DOHH2 (cell line): Measurements from ENCODE around the gene HSD17B3.

Experiments used
- H3F3A ChIP-seq: fragments of 200-600 bp; sonication (generic), shearing (Covaris generic); 2 replicates; pipeline ENCODE4 v1.6.0; 2016; ENCODE audit warnings: antibody characterized with exemption, mild to moderate bottlenecking; ENCODE audit not compliant: control insufficient read depth, insufficient read depth
- H3K27ac ChIP-seq: fragments of 200-600 bp; sonication (generic); 2 replicates; pipeline ENCODE4 v1.5.1; 2014; ENCODE audit warnings: low read depth, mild to moderate bottlenecking, low read length, moderate library complexity
- H3K27me3 ChIP-seq: fragments of 200-600 bp; sonication (generic); 2 replicates; pipeline ENCODE4 v1.6.1; 2014; ENCODE audit warnings: mild to moderate bottlenecking, low read length, mixed read lengths; ENCODE audit not compliant: control insufficient read depth
- H3K36me3 ChIP-seq: fragments of 200-600 bp; sonication (generic); 2 replicates; pipeline ENCODE4 v1.6.1; 2014; ENCODE audit warnings: mild to moderate bottlenecking, low read length, moderate library complexity, mixed read lengths; ENCODE audit not compliant: control insufficient read depth
- H3K4me1 ChIP-seq: fragments of 200-600 bp; sonication (generic); 2 replicates; pipeline ENCODE4 v1.6.1; 2014; ENCODE audit warnings: mild to moderate bottlenecking, low read length, mixed read lengths; ENCODE audit not compliant: control insufficient read depth
- H3K4me2 ChIP-seq: fragments of 200-600 bp; sonication (generic); 2 replicates; pipeline ENCODE4 v1.6.0; 2014; ENCODE audit warnings: mild to moderate bottlenecking, low read length, moderate library complexity
- H3K4me3 ChIP-seq: fragments of 200-600 bp; sonication (generic); 2 replicates; pipeline ENCODE4 v1.5.1; 2014; ENCODE audit warnings: mild to moderate bottlenecking, low read length, mixed read lengths
- H3K79me2 ChIP-seq: fragments of 200-600 bp; sonication (generic); 2 replicates; pipeline ENCODE4 v1.6.1; 2014; ENCODE audit warnings: mild to moderate bottlenecking, low read length, mixed read lengths; ENCODE audit not compliant: control insufficient read depth
- H3K9me2 ChIP-seq: fragments of 200-600 bp; sonication (generic); replicated peaks from 2 replicates; pipeline ENCODE4 v1.6.1; 2014; ENCODE audit warnings: mild to moderate bottlenecking, low read length, mixed read lengths; ENCODE audit not compliant: control insufficient read depth
- H3K9me3 ChIP-seq: fragments of 200-600 bp; sonication (generic); 2 replicates; pipeline ENCODE4 v1.6.1; 2014; ENCODE audit warnings: antibody characterized with exemption, low read length, mixed read lengths; ENCODE audit not compliant: control insufficient read depth, insufficient read depth
- H4K20me1 ChIP-seq: fragments of 200-600 bp; sonication (generic); 2 replicates; pipeline ENCODE4 v1.6.0; 2014; ENCODE audit warnings: low read depth, mild to moderate bottlenecking, antibody characterized with exemption, low read length, moderate library complexity; ENCODE audit not compliant: control insufficient read depth, insufficient read depth
- CTCF ChIP-seq: fragments of 200-600 bp; sonication (generic); IDR thresholded peaks from one replicate; pipeline ENCODE4 v1.5.1; 2014; ENCODE audit warnings: antibody characterized with exemption, mild to moderate bottlenecking, low read depth, low read length; ENCODE audit not compliant: poor library complexity, severe bottlenecking
- EZH2phosphoT487 ChIP-seq: fragments of 200-600 bp; sonication (generic); IDR thresholded peaks from 2 replicates; pipeline ENCODE4 v1.6.1; 2017; ENCODE audit warnings: borderline replicate concordance, mild to moderate bottlenecking, antibody characterized with exemption, low read length, moderate library complexity, mixed read lengths

HSD17B3 gene

GRCh38 chr9:96199006-96199405, 103.0 kb downstream of the HSD17B3 start:
- Histone ChIP-seq H3K79me2 (no peaks in the 10 kb centered on the region), H3K36me3 (no peaks in the 10 kb centered on the region), H3K4me1 (no peaks in the 10 kb centered on the region), H3K9me2 (no peaks in the 10 kb centered on the region), H3K4me3 (no peak overlapping the region), H3K9me3 (no peaks in the 10 kb centered on the region), H3F3A (no peaks in the 10 kb centered on the region), H4K20me1 (no peaks in the 10 kb centered on the region), H3K27me3 (no peaks in the 10 kb centered on the region), H3K27ac (no peak overlapping the region), H3K4me2 (no peak overlapping the region)
- TF ChIP-seq EZH2phosphoT487 (no peak), CTCF (no peak)

- H3K4me3 ChIP-seq, result no peak overlapping the region
- H3K36me3 ChIP-seq, result no peaks in the 10 kb centered on the region
- no peak overlapping the region for H3K4me2 ChIP-seq
- H3K9me3 ChIP-seq, result no peaks in the 10 kb centered on the region
- no peak for TF ChIP-seq EZH2phosphoT487
- TF ChIP-seq CTCF, result no peak
- no peaks in the 10 kb centered on the region for H4K20me1 ChIP-seq
- H3F3A ChIP-seq, result no peaks in the 10 kb centered on the region
- H3K27me3 ChIP-seq, result no peaks in the 10 kb centered on the region
- H3K9me2 ChIP-seq, result no peaks in the 10 kb centered on the region
- no peak overlapping the region for H3K27ac ChIP-seq
- H3K79me2 ChIP-seq, result no peaks in the 10 kb centered on the region
- H3K4me1 ChIP-seq, result no peaks in the 10 kb centered on the region
Observed at GRCh38 chr9:96195541-96195940, 106.4 kb downstream of the HSD17B3 start.

GRCh38 chr9:96193236-96193755, 108.7 kb downstream of the HSD17B3 start:
- Histone ChIP-seq H3K4me2 (no peak overlapping the region), H3K4me3 (no peak overlapping the region), H3F3A (no peaks in the 10 kb centered on the region), H4K20me1 (no peaks in the 10 kb centered on the region), H3K27me3 (no peaks in the 10 kb centered on the region), H3K36me3 (no peaks in the 10 kb centered on the region), H3K9me2 (no peaks in the 10 kb centered on the region), H3K4me1 (no peaks in the 10 kb centered on the region), H3K9me3 (no peaks in the 10 kb centered on the region), H3K27ac (no peak overlapping the region), H3K79me2 (no peaks in the 10 kb centered on the region)
- no peak for TF ChIP-seq EZH2phosphoT487
- no peak for TF ChIP-seq CTCF

- Histone ChIP-seq H3K27ac (no peak overlapping the region), H4K20me1 (no peaks in the 10 kb centered on the region), H3K4me1 (no peaks in the 10 kb centered on the region), H3K27me3 (no peaks in the 10 kb centered on the region), H3F3A (no peaks in the 10 kb centered on the region), H3K4me2 (no peak overlapping the region), H3K9me2 (no peaks in the 10 kb centered on the region), H3K79me2 (no peaks in the 10 kb centered on the region), H3K9me3 (no peaks in the 10 kb centered on the region), H3K4me3 (no peak overlapping the region), H3K36me3 (no peaks in the 10 kb centered on the region)
- TF ChIP-seq EZH2phosphoT487, result no peak
- no peak for TF ChIP-seq CTCF
Observed at GRCh38 chr9:96192710-96193109, 109.3 kb downstream of the HSD17B3 start.
